ENCODE measurements around the gene MAPRE2.

- TF ChIP-seq CTCF (IDR thresholded peaks at IDR 0.05) = no peak
- no peak for TF ChIP-seq POLR2AphosphoS5 (IDR thresholded peaks at IDR 0.05)
- no peak for TF ChIP-seq POLR2A (IDR thresholded peaks at IDR 0.05)
Measured at GRCh38 chr18:35110554-35111485, 69.6 kb downstream of the MAPRE2 start.

Measured in gastroesophageal sphincter (tissue), 3 donors.